SH-SY5Y (cell line): Measurements from ENCODE around the gene GSTP1.

Experiments used
- GATA2 ChIP-seq: IDR thresholded peaks from 2 replicates; pipeline ENCODE4 v1.6.1; 2011; ENCODE audit warnings: mild to moderate bottlenecking, low read depth, low read length
- GATA3 ChIP-seq: IDR thresholded peaks from 2 replicates; pipeline ENCODE4 v1.6.1; 2011; ENCODE audit warnings: low read depth, mild to moderate bottlenecking, low read length, moderate library complexity

- TF ChIP-seq GATA3 = no peak
- no peak for TF ChIP-seq GATA2
Observed at GRCh38 chr11:67545280-67545679, 38.3 kb upstream of the GSTP1 start.
